Stimulated activated effector memory CD8-positive, alpha-beta T cell treated with anti-CD3 and anti-CD28 coated beads, Interleukin-12 subunit alpha, Interleukin-12 subunit beta, amount 100 ng/mL, for 72 hours (primary cell): ENCODE data around the gene RPS6KC1.
"Not testable (repeated sequence)": the region's sequence is repeated elsewhere in the genome, so short reads cannot be mapped to it uniquely, and the experiment has no call there.

ENCODE experiments used
- ATAC-seq: fragments of 150-1000 bp; cut with Tn5 transposase; 2 replicates; pipeline ENCODE4 v1.10.0; 2021
- DNase-seq, 2 donors: peaks; one replicate each; pipeline ENCODE4 v3.0.0; 2021 to 2022; ENCODE audit warnings: low spot score in 2 of 2
- H3K27ac Mint-ChIP-seq: one replicate; pipeline ENCODE4 v1.8.0; 2022; ENCODE audit warnings: mild to moderate bottlenecking, mixed read lengths
- H3K36me3 Mint-ChIP-seq: one replicate; pipeline ENCODE4 v1.8.0; 2022; ENCODE audit warnings: mild to moderate bottlenecking, mixed read lengths
- H3K4me1 Mint-ChIP-seq: one replicate; pipeline ENCODE4 v1.8.0; 2022; ENCODE audit warnings: mixed read lengths
- H3K4me3 Mint-ChIP-seq: one replicate; pipeline ENCODE4 v1.8.0; 2022; ENCODE audit warnings: mild to moderate bottlenecking, mixed read lengths
- H3K9me3 Mint-ChIP-seq: one replicate; pipeline ENCODE4 v1.8.0; 2022; ENCODE audit warnings: mixed read lengths

The RPS6KC1 gene

DNA sequence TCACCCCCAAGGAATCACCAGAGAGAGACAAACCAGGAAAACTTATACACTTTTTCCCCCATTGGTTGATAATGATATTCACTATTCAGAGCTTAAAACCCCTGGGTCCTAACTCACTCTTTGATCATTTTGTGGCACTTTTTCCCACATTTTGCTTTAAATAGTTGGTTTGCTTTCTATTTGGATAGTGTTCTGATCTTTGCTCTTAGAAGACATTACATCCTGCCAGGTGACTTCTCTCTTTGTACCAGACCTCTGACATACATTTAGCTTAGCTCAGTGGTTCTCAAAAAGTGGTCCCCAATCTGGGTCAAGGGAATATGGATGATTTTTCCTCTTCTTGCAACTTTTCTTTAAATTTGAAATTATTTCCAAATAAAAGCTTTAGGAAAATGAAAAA lies 228.4 kb downstream of the RPS6KC1 start:
- no peaks in the 10 kb centered on the region for H3K4me1 Mint-ChIP-seq
- DNase-seq (no peak), ATAC-seq (no peak)
- peaks cover 8% of the 10 kb centered on the region for H3K9me3 Mint-ChIP-seq
- no peak overlapping the region for H3K27ac Mint-ChIP-seq
- no peak overlapping the region for H3K4me3 Mint-ChIP-seq
- H3K36me3 Mint-ChIP-seq, result no peaks in the 10 kb centered on the region

DNA sequence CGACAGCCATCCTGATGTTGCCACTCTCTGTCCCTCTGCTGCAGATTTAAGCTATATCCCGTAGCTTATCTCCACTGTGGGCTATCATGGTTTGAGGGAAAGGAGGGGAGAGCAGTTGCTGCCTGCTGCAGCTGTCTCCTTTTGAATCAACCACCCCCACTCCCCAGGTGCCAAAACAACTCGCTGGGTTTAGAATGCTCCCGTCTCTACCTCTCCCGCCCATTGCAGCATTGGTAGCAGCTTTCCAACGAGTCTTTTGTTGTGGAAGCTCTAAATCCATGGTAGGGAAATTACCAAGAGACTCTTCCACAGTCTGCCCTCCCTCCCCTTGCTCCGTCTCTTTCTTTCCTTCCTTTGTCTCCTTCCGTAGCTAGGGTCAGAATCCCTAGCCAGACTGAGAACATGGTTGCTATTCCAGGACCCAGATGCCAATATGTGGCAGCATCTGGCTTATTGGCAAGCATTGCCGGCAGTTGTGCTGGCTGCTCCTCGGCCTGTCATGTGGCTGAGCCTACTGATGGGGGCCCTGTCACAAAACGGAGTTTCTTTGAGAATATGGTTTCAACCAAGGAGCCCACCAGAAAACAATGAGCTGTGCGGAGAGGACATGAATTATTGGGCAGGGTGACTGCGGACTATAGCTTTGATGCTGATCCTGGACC lies 230.7 kb downstream of the RPS6KC1 start:
- Mint-ChIP-seq H3K4me1 (no peaks in the 10 kb centered on the region), H3K9me3 (peaks cover 8% of the 10 kb centered on the region), H3K27ac (no peak overlapping the region), H3K36me3 (no peaks in the 10 kb centered on the region), H3K4me3 (no peak overlapping the region)
- ATAC-seq, result no peak
- no peak for DNase-seq

DNA sequence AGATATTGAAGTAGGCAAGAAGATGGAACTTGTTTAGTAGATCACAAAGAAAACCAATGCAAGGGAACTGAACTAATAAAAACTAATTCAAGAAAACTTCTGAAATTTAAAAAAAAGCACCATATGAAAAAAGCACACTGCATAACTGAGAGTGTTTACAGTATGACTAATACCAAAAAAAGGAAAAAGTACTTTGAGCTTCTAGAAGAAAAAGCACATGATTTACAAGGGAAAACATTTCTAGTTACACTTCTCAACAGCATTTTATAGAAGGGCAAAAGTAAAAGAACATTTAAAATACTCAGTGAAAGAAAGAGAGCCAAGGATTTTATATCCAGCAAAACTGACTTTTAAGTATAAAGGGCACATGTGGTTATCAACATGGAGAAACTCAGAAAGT lies 233.6 kb downstream of the RPS6KC1 start:
- no peak overlapping the region for H3K4me3 Mint-ChIP-seq
- peaks cover 8% of the 10 kb centered on the region for H3K9me3 Mint-ChIP-seq
- no peak overlapping the region for H3K27ac Mint-ChIP-seq
- no peaks in the 10 kb centered on the region for H3K4me1 Mint-ChIP-seq
- no peaks in the 10 kb centered on the region for H3K36me3 Mint-ChIP-seq
- no peak for ATAC-seq
- no peak for DNase-seq

DNA sequence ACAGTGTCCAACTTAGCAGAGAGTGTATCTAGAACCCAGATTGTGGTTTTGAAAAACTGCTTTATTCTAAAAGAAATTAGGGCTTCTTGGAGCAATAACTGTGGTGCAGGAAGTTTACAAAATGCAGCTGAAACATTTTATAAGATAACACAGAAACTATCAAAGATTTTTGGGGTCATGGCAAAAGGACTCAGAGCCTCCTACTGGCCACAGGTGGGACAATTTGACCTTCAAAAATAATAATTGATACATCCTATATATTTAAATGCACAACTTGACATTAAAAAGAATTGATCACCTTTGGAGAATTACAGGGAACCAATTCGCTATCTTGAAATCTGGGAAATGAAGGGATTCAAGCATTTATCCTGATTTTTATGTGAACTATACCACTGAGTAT lies 235.2 kb downstream of the RPS6KC1 start:
- Mint-ChIP-seq H3K4me1 (no peaks in the 10 kb centered on the region), H3K4me3 (no peak overlapping the region), H3K27ac (no peak overlapping the region), H3K36me3 (no peaks in the 10 kb centered on the region), H3K9me3 (peaks cover 8% of the 10 kb centered on the region)
- DNase-seq (no peak), ATAC-seq (no peak)

DNA sequence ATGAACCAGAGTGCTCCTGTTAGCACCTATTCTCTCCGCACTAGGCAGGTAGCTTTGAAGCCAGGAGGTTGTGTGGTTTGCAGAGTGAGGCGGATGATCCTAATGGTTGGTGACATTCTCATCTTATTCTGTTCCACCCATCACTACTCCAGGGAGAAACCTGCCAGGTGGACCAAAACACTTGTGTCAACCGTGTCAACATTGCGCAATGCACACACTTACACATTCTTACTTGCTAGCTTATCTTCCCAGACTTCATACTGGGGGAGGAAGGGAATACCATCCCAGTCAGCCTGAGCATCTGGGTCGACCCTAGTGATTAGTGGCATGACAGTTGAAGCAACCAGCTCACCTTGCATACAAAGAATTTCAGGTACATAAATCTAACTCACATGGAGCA lies 236.9 kb downstream of the RPS6KC1 start:
- no peak for ATAC-seq
- H3K27ac Mint-ChIP-seq, result no peak overlapping the region
- DNase-seq, result no peak
- no peak overlapping the region for H3K4me3 Mint-ChIP-seq
- peaks cover 8% of the 10 kb centered on the region for H3K9me3 Mint-ChIP-seq
- no peaks in the 10 kb centered on the region for H3K4me1 Mint-ChIP-seq
- no peaks in the 10 kb centered on the region for H3K36me3 Mint-ChIP-seq

DNA sequence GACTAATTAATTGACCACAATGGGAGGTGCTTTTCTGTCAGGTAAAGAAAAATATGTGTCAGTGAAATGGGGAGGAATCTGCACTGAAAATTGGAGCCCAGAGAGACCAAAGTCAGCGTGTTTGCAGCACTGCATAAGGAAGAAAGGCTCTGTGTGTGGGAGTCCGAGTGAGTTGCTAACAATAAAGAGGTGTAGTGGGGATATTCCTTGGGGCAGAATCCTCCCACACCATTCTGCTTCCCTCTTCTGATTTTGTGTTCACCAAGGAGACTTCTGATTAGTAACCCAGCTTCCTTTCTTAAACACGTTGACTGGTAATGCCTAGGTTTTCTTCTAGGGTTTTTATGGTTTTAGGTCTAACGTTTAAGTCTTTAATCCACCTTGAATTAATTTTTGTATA lies 240.5 kb downstream of the RPS6KC1 start:
- no peak for ATAC-seq
- H3K4me1 Mint-ChIP-seq, result no peaks in the 10 kb centered on the region

DNA sequence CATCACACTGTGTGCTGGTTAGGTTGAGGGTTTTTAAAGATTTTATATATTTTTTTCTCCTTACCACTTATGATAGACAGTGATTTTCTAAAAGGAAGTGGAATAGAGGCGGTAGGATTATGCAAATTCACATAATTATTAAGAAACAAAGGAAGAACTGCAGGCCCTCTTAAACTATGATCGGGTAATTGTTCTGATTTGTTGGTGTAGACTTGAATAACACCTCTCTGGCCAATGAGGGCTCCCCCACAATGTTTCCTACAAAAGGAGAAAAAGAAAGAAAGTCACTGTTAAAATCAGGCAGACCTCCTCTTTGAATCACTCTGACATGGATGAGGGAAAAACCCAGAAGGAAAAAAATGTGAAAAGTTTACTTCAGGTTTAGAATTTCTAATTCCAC lies 241.6 kb downstream of the RPS6KC1 start:
- Mint-ChIP-seq H3K36me3 (no peaks in the 10 kb centered on the region), H3K4me1 (no peaks in the 10 kb centered on the region), H3K9me3 (peaks cover 8% of the 10 kb centered on the region), H3K4me3 (no peak overlapping the region), H3K27ac (no peak overlapping the region)
- ATAC-seq (no peak), DNase-seq (no peak)

More for the DNA sequence above, 240.5 kb downstream of the RPS6KC1 start:
- Mint-ChIP-seq H3K4me3 (no peak overlapping the region), H3K27ac (no peak overlapping the region), H3K9me3 (peaks cover 6% of the 10 kb centered on the region), H3K36me3 (no peaks in the 10 kb centered on the region)
- no peak for DNase-seq

DNA sequence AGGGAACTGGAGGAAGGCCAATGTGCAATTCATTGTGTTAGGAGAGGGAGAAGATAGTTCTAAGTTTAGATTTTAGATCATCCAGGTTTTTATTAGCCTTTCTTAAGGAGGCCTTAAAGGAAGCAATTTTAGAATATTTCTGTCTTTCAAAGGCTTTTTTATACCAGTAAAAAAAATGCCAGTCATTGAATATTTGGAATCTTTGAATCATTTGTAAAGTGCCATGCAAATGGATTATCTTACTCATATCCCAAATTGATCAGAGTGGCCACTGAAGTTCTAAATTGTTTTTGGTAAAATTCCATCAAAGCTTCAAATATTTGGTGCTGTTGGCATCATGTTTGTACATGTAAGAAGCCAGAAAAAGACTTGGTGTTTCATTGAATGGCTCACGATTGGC lies 244.8 kb downstream of the RPS6KC1 start:
- Mint-ChIP-seq H3K36me3 (no peaks in the 10 kb centered on the region), H3K4me3 (no peak overlapping the region), H3K27ac (no peak overlapping the region), H3K9me3 (peaks cover 8% of the 10 kb centered on the region), H3K4me1 (no peaks in the 10 kb centered on the region)
- ATAC-seq, result no peak
- DNase-seq, result no peak

DNA sequence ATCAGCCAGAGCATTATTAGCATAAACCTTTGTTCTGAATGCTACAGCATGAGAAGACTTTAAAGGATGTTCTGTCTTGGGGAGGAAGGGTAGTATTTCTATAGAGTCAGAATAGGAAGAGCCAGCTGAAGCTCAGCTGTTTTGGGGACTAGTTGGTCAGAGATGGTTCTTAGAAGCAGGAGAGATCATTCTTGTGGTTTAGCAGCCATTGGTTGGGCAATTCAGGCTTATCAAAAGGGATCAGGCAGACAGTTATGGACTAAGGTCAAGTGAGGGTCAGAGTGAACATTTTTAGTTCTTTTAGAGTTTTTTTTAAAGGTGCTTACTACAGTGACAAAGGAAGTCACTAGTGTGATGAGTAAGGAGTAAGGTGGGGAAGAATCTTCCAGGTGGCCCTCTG lies 245.5 kb downstream of the RPS6KC1 start:
- peaks cover 8% of the 10 kb centered on the region for H3K9me3 Mint-ChIP-seq
- no peak for DNase-seq
- ATAC-seq, result no peak
- no peak overlapping the region for H3K27ac Mint-ChIP-seq
- H3K4me3 Mint-ChIP-seq, result no peak overlapping the region
- no peaks in the 10 kb centered on the region for H3K36me3 Mint-ChIP-seq
- no peaks in the 10 kb centered on the region for H3K4me1 Mint-ChIP-seq

DNA sequence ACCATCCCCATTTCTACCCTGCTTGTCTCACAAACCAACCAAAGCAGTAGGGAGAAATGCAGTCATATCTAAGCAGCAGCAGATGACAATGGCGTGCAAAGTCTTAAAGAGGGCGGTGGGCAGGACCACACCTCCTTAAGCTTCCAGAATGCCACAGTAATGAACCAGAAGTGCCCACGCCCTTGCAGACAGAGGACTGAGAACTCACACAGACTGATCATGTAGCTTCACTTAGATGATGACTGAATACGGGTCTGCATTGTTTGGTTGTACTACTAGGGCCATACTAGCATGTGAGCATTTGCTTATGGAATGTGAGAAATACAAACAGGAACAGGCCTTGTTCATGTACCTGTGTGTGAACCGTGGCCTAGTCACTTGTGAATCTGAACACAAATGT lies 246.0 kb downstream of the RPS6KC1 start:
- DNase-seq (no peak), ATAC-seq (no peak)
- peaks cover 8% of the 10 kb centered on the region for H3K9me3 Mint-ChIP-seq
- no peak overlapping the region for H3K4me3 Mint-ChIP-seq
- H3K27ac Mint-ChIP-seq, result no peak overlapping the region
- no peaks in the 10 kb centered on the region for H3K4me1 Mint-ChIP-seq
- no peaks in the 10 kb centered on the region for H3K36me3 Mint-ChIP-seq

DNA sequence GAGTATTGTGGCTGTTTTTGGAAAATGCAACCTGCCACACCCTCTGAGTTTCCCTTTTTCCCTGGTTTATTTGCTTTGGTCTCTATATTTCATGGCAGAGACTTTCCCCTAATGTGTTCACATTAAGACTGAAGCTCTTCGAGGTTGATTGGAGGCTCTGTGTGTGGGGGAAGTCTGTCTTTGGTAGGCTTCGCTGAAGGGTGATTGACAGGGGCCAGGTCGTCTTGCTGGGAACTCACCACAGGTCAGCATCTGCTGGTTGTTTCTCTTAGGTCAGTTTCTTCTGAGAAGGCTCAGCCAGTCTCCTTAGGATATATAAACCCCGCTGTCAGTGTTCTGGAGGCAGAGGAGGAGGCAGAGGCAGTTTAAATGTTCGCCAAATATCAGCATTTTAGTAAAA lies 249.4 kb downstream of the RPS6KC1 start:
- Mint-ChIP-seq H3K27ac (no peak overlapping the region), H3K36me3 (no peaks in the 10 kb centered on the region), H3K4me1 (no peaks in the 10 kb centered on the region), H3K9me3 (peaks cover 7% of the 10 kb centered on the region), H3K4me3 (no peak overlapping the region)
- no peak for ATAC-seq
- no peak for DNase-seq

DNA sequence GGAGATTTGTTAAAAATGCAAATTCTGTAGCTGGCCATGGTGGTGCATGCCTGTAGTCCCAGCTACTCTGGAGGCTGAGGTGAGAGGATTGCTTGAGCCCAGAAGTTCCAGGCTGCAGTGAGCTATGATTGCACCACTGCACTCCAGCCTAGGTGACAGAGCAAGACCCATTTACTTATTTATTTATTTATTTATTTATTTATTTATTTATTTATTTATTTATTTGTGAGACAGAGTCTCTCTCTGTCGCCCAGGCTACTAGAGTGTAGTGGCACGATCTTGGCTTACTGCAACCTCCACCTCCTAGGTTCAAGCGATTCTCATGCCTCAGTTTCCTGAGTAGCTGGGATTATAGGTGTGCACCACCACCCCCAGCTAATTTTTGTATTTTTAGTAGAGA lies 250.5 kb downstream of the RPS6KC1 start:
- not testable (repeated sequence) for H3K36me3 Mint-ChIP-seq, DNase-seq, H3K4me3 Mint-ChIP-seq, H3K27ac Mint-ChIP-seq, ATAC-seq, H3K9me3 Mint-ChIP-seq, H3K4me1 Mint-ChIP-seq

DNA sequence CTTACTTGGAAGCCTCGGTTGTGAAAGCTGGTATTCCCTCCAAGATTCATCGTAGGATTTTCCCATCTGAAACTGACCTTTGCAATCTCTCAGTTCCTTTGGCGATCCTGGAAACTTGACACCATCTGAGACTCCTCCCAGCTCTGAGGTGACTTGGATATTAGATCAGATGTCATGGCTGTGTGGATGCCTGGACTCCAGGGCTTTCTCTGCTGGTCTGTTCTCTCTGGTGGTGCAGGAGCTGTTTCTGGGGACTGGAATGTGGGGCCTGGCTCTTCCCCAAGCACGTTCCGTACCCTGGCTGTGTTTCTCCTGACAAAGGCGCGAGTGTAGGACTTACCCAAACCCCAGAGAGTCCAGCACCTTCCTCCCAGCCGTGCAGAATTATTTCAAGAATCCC lies 252.2 kb downstream of the RPS6KC1 start:
- H3K4me3 Mint-ChIP-seq, result no peak overlapping the region
- H3K27ac Mint-ChIP-seq, result no peak overlapping the region
- H3K4me1 Mint-ChIP-seq, result no peaks in the 10 kb centered on the region
- ATAC-seq (no peak), DNase-seq (no peak)
- no peaks in the 10 kb centered on the region for H3K36me3 Mint-ChIP-seq
- no peaks in the 10 kb centered on the region for H3K9me3 Mint-ChIP-seq

DNA sequence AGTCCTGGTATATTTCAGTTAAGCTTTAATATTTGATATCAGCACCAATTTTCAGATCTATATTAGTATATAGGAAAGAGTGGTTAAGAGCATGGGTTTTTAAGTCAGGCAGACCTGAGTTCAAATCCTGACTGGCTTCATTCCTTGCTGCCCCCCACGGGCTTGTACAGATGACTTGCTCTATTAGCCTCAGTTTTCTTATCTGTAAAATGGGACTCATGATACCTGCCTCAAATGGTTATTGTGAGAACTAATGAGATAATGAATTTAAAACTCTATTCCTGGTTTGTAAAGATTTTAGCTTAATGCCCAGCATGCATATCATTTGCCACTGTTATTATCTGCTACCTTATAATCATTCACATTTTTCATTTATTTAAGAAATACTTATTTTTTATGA lies 264.5 kb downstream of the RPS6KC1 start:
- DNase-seq (no peak), ATAC-seq (no peak)
- Mint-ChIP-seq H3K9me3 (no peaks in the 10 kb centered on the region), H3K27ac (no peak overlapping the region), H3K4me3 (no peak overlapping the region), H3K4me1 (no peaks in the 10 kb centered on the region), H3K36me3 (no peaks in the 10 kb centered on the region)

DNA sequence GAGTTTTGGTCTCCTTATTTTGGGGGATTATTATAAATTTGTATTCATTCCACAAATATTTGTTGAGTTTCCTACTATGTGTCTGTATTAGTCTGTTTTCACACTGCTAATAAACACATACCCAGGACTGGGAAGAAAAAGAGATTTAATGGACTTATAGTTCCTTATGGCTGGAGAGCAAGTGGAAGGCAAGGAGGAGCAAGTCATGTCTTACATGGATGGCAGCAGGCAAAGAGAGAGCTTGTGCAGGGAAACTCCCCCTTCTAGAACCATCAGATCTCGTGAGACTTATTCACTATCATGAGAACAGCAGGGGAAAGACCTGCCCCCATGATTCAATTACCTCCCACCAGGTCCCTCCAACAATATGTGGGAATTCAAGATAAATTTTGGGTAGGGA lies 267.4 kb downstream of the RPS6KC1 start:
- ATAC-seq, H3K4me1 Mint-ChIP-seq, H3K9me3 Mint-ChIP-seq, H3K36me3 Mint-ChIP-seq, H3K27ac Mint-ChIP-seq, H3K4me3 Mint-ChIP-seq, DNase-seq: not testable (repeated sequence)

DNA sequence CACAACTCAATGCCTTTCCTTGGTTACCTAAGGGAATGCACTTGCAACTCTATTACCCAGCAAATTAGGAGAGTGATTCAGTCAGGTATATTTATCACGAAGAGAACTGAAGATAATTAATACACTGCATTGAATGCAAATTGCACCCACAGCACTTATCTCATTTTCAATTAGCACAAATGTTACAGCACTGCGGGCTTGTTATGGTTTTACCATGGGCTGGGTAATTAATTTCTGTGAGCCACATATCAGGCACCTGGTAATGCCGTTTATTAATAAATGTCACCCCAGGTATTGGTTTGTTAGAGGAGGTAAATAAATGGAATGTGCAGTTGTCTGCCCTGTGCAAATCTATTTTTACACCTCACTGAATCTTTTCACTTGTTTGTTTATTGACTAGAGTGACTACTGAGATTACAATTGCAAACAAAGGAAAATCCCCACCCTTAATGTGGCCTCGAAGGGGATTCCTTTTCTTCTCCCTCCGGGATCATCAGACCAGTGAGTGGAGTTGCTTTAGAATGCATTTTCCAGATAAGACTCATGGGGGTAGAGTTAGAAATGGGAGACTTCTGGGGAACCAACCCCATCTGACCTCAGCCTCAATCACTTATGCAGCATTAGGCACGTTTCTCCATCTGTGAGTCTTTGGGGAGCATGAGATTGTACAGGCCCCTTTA lies 269.3 kb downstream of the RPS6KC1 start:
- no peak for ATAC-seq
- H3K36me3 Mint-ChIP-seq, result no peaks in the 10 kb centered on the region
- H3K27ac Mint-ChIP-seq, result no peak overlapping the region
- no peak for DNase-seq
- H3K4me3 Mint-ChIP-seq, result no peak overlapping the region
- H3K9me3 Mint-ChIP-seq, result peaks cover 3% of the 10 kb centered on the region
- no peaks in the 10 kb centered on the region for H3K4me1 Mint-ChIP-seq
